HCT116 (cell line): ENCODE data around the gene CRHR1. TPM values are rescaled to one million over a fixed set of nuclear protein-coding genes. Genes with fewer than 3 reads are reported as not detected.

Source experiments
- ATAC-seq: fragments of 200-7000 bp; cut with Tn5 transposase; 2 replicates; pipeline ENCODE4 v1.9.1; 2020; ENCODE audit warnings: mild to moderate bottlenecking, moderate library complexity
- BruUV-seq: library from RNA; stranded (reverse); fragments of 400-500 nt; replicated peaks from 2 replicates; lab custom pipeline; 2021; lab: Mats Ljungman, UMichigan
- CTCF ChIA-PET: fragments of 300-600 bp; sonication (Branson Sonifier 250); formaldehyde crosslinking; loops from one replicate; lab custom pipeline; 2021; ENCODE audit warnings: antibody characterized with exemption; lab: Charles Lee
- POLR2A ChIA-PET: fragments of 300-600, 350-600 bp; sonication (Branson Sonifier 250); formaldehyde crosslinking; loops from one replicate; lab custom pipeline; 2021; ENCODE audit warnings: antibody characterized with exemption; lab: Charles Lee
- RAD21 ChIA-PET, 2 experiments: fragments of 300-600 bp; sonication (Branson Sonifier 250); formaldehyde crosslinking; loops; one replicate each; lab custom pipeline; 2023; ENCODE audit warnings: low total read pairs in 2 of 2; ENCODE audit not compliant: uncharacterized antibody in 2 of 2, unreplicated experiment in 2 of 2, low non-redundant PET in 1 of 2; lab: Charles Lee
- DNase-seq: peaks from one replicate; pipeline ENCODE4 v3.0.0-alpha.2; 2010; ENCODE audit warnings: low read depth, low spot score
- H2AFZ ChIP-seq: fragments of 200-600 bp; shearing (Covaris generic), sonication (generic); 2 replicates; pipeline ENCODE4 v1.6.1; 2017; ENCODE audit warnings: low read depth, mixed run types, mixed read lengths, antibody characterized with exemption, low read length; ENCODE audit not compliant: poor library complexity, severe bottlenecking
- H3K27ac ChIP-seq: 2 replicates; pipeline ENCODE4 v1.5.1; 2012; ENCODE audit warnings: low read depth, low read length
- H3K27me3 ChIP-seq: fragments of 200-600 bp; sonication (generic); 2 replicates; pipeline ENCODE4 v1.6.1; 2016; ENCODE audit warnings: mixed run types, low read length, mixed read lengths; ENCODE audit not compliant: insufficient read depth
- H3K36me3 ChIP-seq, 2 experiments: fragments of 200-500 bp in 1 of 2; fragments of 200-600 bp in 1 of 2; sonication (Bioruptor generic) in 1 of 2; sonication (generic) in 1 of 2; 2 replicates each; pipeline versions ENCODE4 v1.5.1 to v1.6.1; 2014 to 2016; ENCODE audit warnings: low read length in 2 of 2, inconsistent platforms in 1 of 2, mixed read lengths in 1 of 2, mixed run types in 1 of 2; ENCODE audit not compliant: insufficient read depth in 2 of 2, control insufficient read depth in 1 of 2
- H3K4me1 ChIP-seq, 2 experiments: fragments of 200-600 bp in 1 of 2; sonication (generic) in 1 of 2; 2 replicates each; pipeline versions ENCODE4 v1.5.1 to v1.6.1; 2012 to 2017; ENCODE audit warnings: low read length in 2 of 2, inconsistent platforms in 1 of 2, mild to moderate bottlenecking in 1 of 2, mixed read lengths in 1 of 2, mixed run types in 1 of 2, moderate library complexity in 1 of 2; ENCODE audit not compliant: insufficient read depth in 2 of 2, control insufficient read depth in 1 of 2
- H3K4me2 ChIP-seq: fragments of 200-600 bp; sonication (generic); 2 replicates; pipeline ENCODE4 v1.6.1; 2017; ENCODE audit warnings: mixed run types, low read length, mixed read lengths
- H3K4me3 ChIP-seq, 2 experiments: fragments of 200-600 bp in 1 of 2; sonication (generic) in 1 of 2; replicated peaks in 1 of 2; 2 replicates each; pipeline ENCODE4 v1.5.1; 2011 to 2016; ENCODE audit warnings: low read length in 2 of 2, control low read depth in 1 of 2, low read depth in 1 of 2, mild to moderate bottlenecking in 1 of 2, mixed read lengths in 1 of 2, mixed run types in 1 of 2
- H3K79me2 ChIP-seq: fragments of 200-600 bp; sonication (generic); 2 replicates; pipeline ENCODE4 v1.6.1; 2017; ENCODE audit warnings: mild to moderate bottlenecking, mixed run types, low read length, moderate library complexity, mixed read lengths; ENCODE audit not compliant: insufficient read depth
- H3K9ac ChIP-seq: fragments of 200-600 bp; sonication (generic); 2 replicates; pipeline ENCODE4 v1.6.1; 2016; ENCODE audit warnings: low read length, mixed read lengths
- H3K9me2 ChIP-seq: fragments of 200-600 bp; sonication (generic), shearing (Covaris generic); 2 replicates; pipeline ENCODE4 v1.6.1; 2017; ENCODE audit warnings: mixed run types, mild to moderate bottlenecking, moderate library complexity; ENCODE audit not compliant: insufficient read depth
- H3K9me3 ChIP-seq, 2 experiments: fragments of 200-500 bp in 1 of 2; fragments of 200-600 bp in 1 of 2; sonication (Bioruptor generic) in 1 of 2; sonication (generic) in 1 of 2; 2 replicates each; pipeline ENCODE4 v1.6.1; 2014 to 2017; ENCODE audit warnings: low read length in 2 of 2, mixed read lengths in 2 of 2, inconsistent platforms in 1 of 2, low read depth in 1 of 2, mild to moderate bottlenecking in 1 of 2, mixed run types in 1 of 2, moderate library complexity in 1 of 2; ENCODE audit not compliant: control insufficient read depth in 1 of 2, insufficient read depth in 1 of 2
- H4K20me1 ChIP-seq: fragments of 200-600 bp; sonication (generic), shearing (Covaris generic); 2 replicates; pipeline ENCODE4 v1.6.1; 2017; ENCODE audit warnings: mixed run types, mild to moderate bottlenecking, moderate library complexity; ENCODE audit not compliant: insufficient read depth
- CBX3 ChIP-seq: IDR thresholded peaks from 2 replicates; pipeline ENCODE4 v1.6.1; 2012; ENCODE audit warnings: low read depth
- CEBPB ChIP-seq: IDR thresholded peaks from 2 replicates; pipeline ENCODE4 v1.6.1; 2012; ENCODE audit warnings: low read depth
- ELF1 ChIP-seq: IDR thresholded peaks from 2 replicates; pipeline ENCODE4 v1.6.1; 2012; ENCODE audit warnings: low read depth, borderline replicate concordance
- EZH2phosphoT487 ChIP-seq: fragments of 200-600 bp; IDR thresholded peaks from 2 replicates; pipeline ENCODE4 v1.6.1; 2018; ENCODE audit warnings: antibody characterized with exemption, borderline replicate concordance
- JUND ChIP-seq: IDR thresholded peaks from 2 replicates; pipeline ENCODE4 v1.6.1; 2012
- POLR2AphosphoS5 ChIP-seq: IDR thresholded peaks from 2 replicates; pipeline ENCODE4 v1.6.1; 2011; ENCODE audit warnings: mild to moderate bottlenecking, low read depth, low read length, moderate library complexity
- SIN3A ChIP-seq: IDR thresholded peaks from 2 replicates; pipeline ENCODE4 v1.6.1; 2012; ENCODE audit warnings: low read depth
- SP1 ChIP-seq: IDR thresholded peaks from 2 replicates; pipeline ENCODE4 v1.6.1; 2012; ENCODE audit warnings: low read depth
- TCF7L2 ChIP-seq: IDR thresholded peaks from 2 replicates; pipeline ENCODE4 v1.7.0; 2011; ENCODE audit warnings: borderline replicate concordance, inconsistent platforms; ENCODE audit not compliant: insufficient read depth, insufficient read length; ENCODE audit errors: extremely low read depth
- YY1 ChIP-seq: IDR thresholded peaks from 2 replicates; pipeline ENCODE4 v1.6.1; 2011; ENCODE audit warnings: low read length, low read depth, moderate library complexity, mild to moderate bottlenecking; ENCODE audit not compliant: insufficient replicate concordance; ENCODE audit errors: extremely low read depth
- ZFX ChIP-seq: fragments of 450-650 bp; IDR thresholded peaks from 2 replicates; pipeline ENCODE4 v1.6.1; 2017
- intact Hi-C: fragments of 100-400 bp; cut with micrococcal nuclease; formaldehyde crosslinking; loops from 2 replicates; pipeline ENCODE4 v1.10.0; 2022
- total RNA-seq: library from RNA; stranded (reverse); gene quantifications from one replicate; pipeline ENCODE4 v1.2.1, GENCODE V29; 2021; ENCODE audit not compliant: unreplicated experiment
- TF ChIP-seq, protein P1 (sequence below): IDR thresholded peaks from 2 replicates; pipeline ENCODE4 v1.6.1; 2012; ENCODE audit warnings: low read depth
- TF ChIP-seq, protein P2 (sequence below): IDR thresholded peaks from 2 replicates; pipeline ENCODE4 v1.6.1; 2012
- TF ChIP-seq, protein P3 (sequence below): IDR thresholded peaks from 2 replicates; pipeline ENCODE4 v1.6.1; 2012
- TF ChIP-seq, protein P4 (sequence below), 3 experiments: fragments of 200-600 bp in 1 of 3; sonication (generic) in 1 of 3; IDR thresholded peaks in 2 of 3; conservative IDR thresholded peaks in 1 of 3; 2 replicates each; pipeline ENCODE4 v1.5.1; 2012 to 2017; ENCODE audit warnings: low read depth in 2 of 3, low read length in 2 of 3, antibody characterized with exemption in 1 of 3, borderline replicate concordance in 1 of 3, control low read depth in 1 of 3, mild to moderate bottlenecking in 1 of 3, mixed read lengths in 1 of 3, mixed run types in 1 of 3, moderate library complexity in 1 of 3; ENCODE audit not compliant: insufficient read depth in 1 of 3
- TF ChIP-seq, protein P5 (sequence below): IDR thresholded peaks from 2 replicates; pipeline ENCODE4 v1.6.1; 2011; ENCODE audit warnings: mild to moderate bottlenecking, low read length, moderate library complexity; ENCODE audit not compliant: insufficient replicate concordance; ENCODE audit errors: extremely low read depth

Gene CRHR1
- total RNA-seq, 1 experiment from 2014 or later, result 0.12 TPM

DNA sequence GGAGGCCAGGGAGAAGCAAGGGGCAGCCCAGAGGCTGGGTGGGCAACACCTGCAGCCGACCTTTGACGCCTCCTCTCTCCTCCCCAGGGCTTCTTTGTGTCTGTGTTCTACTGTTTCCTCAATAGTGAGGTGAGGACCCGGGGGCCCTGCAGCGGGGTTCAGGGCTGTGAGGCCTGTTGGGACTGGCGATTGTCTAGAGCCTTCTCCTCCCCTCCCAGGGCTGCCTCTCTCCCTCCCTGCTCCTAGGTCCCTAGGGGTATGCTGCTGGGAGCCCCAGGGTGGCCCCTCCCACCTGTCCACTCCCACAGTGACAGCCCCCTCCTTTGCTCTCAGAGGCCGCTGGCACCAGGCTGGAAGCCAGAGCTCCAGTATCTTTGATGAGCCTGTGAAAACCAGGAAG is 49.8 kb downstream of the CRHR1 start:
- no peaks in the 10 kb centered on the region for H3K9me3 ChIP-seq
- RAD21 ChIA-PET, result no interaction called here
- H3K9me2 ChIP-seq, result no peaks in the 10 kb centered on the region
- no peaks in the 10 kb centered on the region for H4K20me1 ChIP-seq
- CTCF ChIA-PET, result interaction anchor here (10.6 kb wide), 1 partner anchor 193 kb away, joined by 163 read pairs; no protein-coding TSS in a partner anchor
- POLR2A ChIA-PET, result interaction anchor here (2.7 kb wide), 1 partner anchor 194 kb away, joined by 8 read pairs; no protein-coding TSS in a partner anchor
- intact Hi-C loops, result loop anchor here (5.0 kb wide), 3 partner anchors 112 to 617 kb away; no protein-coding TSS in a partner anchor
- DNase-seq (no peak), ATAC-seq (no peak)
- H2AFZ ChIP-seq, result no peak overlapping the region
- no TSS peak for BruUV-seq
- H3K36me3 ChIP-seq, result no peaks in the 10 kb centered on the region
- H3K9ac ChIP-seq, result no peak overlapping the region
- H3K79me2 ChIP-seq, result no peaks in the 10 kb centered on the region
- peaks cover 0 to 7% of the 10 kb centered on the region in 2 experiments; a peak in 2 of 4 replicates for H3K4me1 ChIP-seq
- TF ChIP-seq POLR2AphosphoS5 (no peak), JUND (no peak), ZFX (no peak), SP1 (no peak), EZH2phosphoT487 (no peak), YY1 (no peak), SIN3A (no peak), CEBPB (no peak), TCF7L2 (no peak), CBX3 (no peak), ELF1 (no peak)
- TF ChIP-seq, protein P1, sequence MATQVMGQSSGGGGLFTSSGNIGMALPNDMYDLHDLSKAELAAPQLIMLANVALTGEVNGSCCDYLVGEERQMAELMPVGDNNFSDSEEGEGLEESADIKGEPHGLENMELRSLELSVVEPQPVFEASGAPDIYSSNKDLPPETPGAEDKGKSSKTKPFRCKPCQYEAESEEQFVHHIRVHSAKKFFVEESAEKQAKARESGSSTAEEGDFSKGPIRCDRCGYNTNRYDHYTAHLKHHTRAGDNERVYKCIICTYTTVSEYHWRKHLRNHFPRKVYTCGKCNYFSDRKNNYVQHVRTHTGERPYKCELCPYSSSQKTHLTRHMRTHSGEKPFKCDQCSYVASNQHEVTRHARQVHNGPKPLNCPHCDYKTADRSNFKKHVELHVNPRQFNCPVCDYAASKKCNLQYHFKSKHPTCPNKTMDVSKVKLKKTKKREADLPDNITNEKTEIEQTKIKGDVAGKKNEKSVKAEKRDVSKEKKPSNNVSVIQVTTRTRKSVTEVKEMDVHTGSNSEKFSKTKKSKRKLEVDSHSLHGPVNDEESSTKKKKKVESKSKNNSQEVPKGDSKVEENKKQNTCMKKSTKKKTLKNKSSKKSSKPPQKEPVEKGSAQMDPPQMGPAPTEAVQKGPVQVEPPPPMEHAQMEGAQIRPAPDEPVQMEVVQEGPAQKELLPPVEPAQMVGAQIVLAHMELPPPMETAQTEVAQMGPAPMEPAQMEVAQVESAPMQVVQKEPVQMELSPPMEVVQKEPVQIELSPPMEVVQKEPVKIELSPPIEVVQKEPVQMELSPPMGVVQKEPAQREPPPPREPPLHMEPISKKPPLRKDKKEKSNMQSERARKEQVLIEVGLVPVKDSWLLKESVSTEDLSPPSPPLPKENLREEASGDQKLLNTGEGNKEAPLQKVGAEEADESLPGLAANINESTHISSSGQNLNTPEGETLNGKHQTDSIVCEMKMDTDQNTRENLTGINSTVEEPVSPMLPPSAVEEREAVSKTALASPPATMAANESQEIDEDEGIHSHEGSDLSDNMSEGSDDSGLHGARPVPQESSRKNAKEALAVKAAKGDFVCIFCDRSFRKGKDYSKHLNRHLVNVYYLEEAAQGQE, result no peak
- TF ChIP-seq, protein P2, sequence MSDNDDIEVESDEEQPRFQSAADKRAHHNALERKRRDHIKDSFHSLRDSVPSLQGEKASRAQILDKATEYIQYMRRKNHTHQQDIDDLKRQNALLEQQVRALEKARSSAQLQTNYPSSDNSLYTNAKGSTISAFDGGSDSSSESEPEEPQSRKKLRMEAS, result no peak
- TF ChIP-seq, protein P3, sequence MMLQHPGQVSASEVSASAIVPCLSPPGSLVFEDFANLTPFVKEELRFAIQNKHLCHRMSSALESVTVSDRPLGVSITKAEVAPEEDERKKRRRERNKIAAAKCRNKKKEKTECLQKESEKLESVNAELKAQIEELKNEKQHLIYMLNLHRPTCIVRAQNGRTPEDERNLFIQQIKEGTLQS, result no peak
- TF ChIP-seq, protein P4, sequence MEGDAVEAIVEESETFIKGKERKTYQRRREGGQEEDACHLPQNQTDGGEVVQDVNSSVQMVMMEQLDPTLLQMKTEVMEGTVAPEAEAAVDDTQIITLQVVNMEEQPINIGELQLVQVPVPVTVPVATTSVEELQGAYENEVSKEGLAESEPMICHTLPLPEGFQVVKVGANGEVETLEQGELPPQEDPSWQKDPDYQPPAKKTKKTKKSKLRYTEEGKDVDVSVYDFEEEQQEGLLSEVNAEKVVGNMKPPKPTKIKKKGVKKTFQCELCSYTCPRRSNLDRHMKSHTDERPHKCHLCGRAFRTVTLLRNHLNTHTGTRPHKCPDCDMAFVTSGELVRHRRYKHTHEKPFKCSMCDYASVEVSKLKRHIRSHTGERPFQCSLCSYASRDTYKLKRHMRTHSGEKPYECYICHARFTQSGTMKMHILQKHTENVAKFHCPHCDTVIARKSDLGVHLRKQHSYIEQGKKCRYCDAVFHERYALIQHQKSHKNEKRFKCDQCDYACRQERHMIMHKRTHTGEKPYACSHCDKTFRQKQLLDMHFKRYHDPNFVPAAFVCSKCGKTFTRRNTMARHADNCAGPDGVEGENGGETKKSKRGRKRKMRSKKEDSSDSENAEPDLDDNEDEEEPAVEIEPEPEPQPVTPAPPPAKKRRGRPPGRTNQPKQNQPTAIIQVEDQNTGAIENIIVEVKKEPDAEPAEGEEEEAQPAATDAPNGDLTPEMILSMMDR (IDR thresholded peaks at IDR 0.05 in 2 of 3, conservative IDR thresholded peaks at IDR 0.05 in 1 of 3; ENCODE audit: borderline replicate concordance in 1 of 3, insufficient read depth in 1 of 3, low read depth in 2 of 3, low read length in 2 of 3), result no peak
- TF ChIP-seq, protein P5, sequence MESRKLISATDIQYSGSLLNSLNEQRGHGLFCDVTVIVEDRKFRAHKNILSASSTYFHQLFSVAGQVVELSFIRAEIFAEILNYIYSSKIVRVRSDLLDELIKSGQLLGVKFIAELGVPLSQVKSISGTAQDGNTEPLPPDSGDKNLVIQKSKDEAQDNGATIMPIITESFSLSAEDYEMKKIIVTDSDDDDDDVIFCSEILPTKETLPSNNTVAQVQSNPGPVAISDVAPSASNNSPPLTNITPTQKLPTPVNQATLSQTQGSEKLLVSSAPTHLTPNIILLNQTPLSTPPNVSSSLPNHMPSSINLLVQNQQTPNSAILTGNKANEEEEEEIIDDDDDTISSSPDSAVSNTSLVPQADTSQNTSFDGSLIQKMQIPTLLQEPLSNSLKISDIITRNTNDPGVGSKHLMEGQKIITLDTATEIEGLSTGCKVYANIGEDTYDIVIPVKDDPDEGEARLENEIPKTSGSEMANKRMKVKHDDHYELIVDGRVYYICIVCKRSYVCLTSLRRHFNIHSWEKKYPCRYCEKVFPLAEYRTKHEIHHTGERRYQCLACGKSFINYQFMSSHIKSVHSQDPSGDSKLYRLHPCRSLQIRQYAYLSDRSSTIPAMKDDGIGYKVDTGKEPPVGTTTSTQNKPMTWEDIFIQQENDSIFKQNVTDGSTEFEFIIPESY, result no peak
- H3K27ac ChIP-seq, result no peak overlapping the region
- H3K4me2 ChIP-seq, result no peak overlapping the region
- H3K4me3 ChIP-seq, result no peak overlapping the region
- no peaks in the 10 kb centered on the region; the same call in 1 of the 2 replicates for H3K27me3 ChIP-seq
